PC-3 (cell line): ENCODE data around the gene TXLNG. TPM values are rescaled to one million over a fixed set of nuclear protein-coding genes. Genes with fewer than 3 reads are reported as not detected.

Experiments
- ATAC-seq: fragments of 200-7000 bp; cut with Tn5 transposase; 2 replicates; pipeline ENCODE4 v1.9.1; 2020; ENCODE audit warnings: mild to moderate bottlenecking, moderate library complexity
- BruUV-seq: library from RNA; stranded (reverse); fragments of 400-500 nt; replicated peaks from 2 replicates; lab custom pipeline; 2021; lab: Mats Ljungman, UMichigan
- CTCF ChIA-PET: fragments of 300-600 bp; sonication (Branson Sonifier 250); formaldehyde crosslinking; loops from one replicate; lab custom pipeline; 2022; ENCODE audit warnings: antibody characterized with exemption; lab: Charles Lee
- POLR2A ChIA-PET: fragments of 300-600 bp; sonication (Branson Sonifier 250); formaldehyde crosslinking; loops from one replicate; lab custom pipeline; 2022; ENCODE audit warnings: antibody characterized with exemption; ENCODE audit not compliant: unreplicated experiment; lab: Charles Lee
- DNase-seq: peaks from one replicate; pipeline ENCODE4 v3.0.0-alpha.2; 2015
- H2AFZ ChIP-seq: fragments of 300-600 bp; sonication (generic); 2 replicates; pipeline ENCODE4 v1.6.0; 2016; ENCODE audit warnings: antibody characterized with exemption, low read length
- H3F3A ChIP-seq: fragments of 300-600 bp; sonication (generic); one replicate; pipeline ENCODE4 v1.6.0; 2017; ENCODE audit warnings: antibody characterized with exemption, low read length, control low read depth, mild to moderate bottlenecking; ENCODE audit not compliant: unreplicated experiment
- H3K27ac ChIP-seq: fragments of 300-600 bp; sonication (generic); 2 replicates; pipeline ENCODE4 v1.5.1; 2016; ENCODE audit warnings: mild to moderate bottlenecking, low read length
- H3K27me3 ChIP-seq: fragments of 300-600 bp; sonication (generic); 2 replicates; pipeline ENCODE4 v1.6.1; 2016; ENCODE audit warnings: low read length, mixed read lengths
- H3K36me3 ChIP-seq: fragments of 300-600 bp; sonication (generic); 2 replicates; pipeline ENCODE4 v1.6.1; 2016; ENCODE audit warnings: low read depth, mixed run types, low read length, mixed read lengths
- H3K4me1 ChIP-seq: fragments of 300-600 bp; sonication (generic); 2 replicates; pipeline ENCODE4 v1.5.1; 2016; ENCODE audit warnings: low read length; ENCODE audit not compliant: insufficient read depth
- H3K4me2 ChIP-seq: fragments of 300-600 bp; sonication (generic); 2 replicates; pipeline ENCODE4 v1.6.0; 2016; ENCODE audit warnings: low read length
- H3K4me3 ChIP-seq: fragments of 300-600 bp; sonication (generic); 2 replicates; pipeline ENCODE4 v1.5.1; 2016; ENCODE audit warnings: mild to moderate bottlenecking, low read length, mixed read lengths
- H3K79me2 ChIP-seq: fragments of 300-600 bp; sonication (generic); 2 replicates; pipeline ENCODE4 v1.6.1; 2017; ENCODE audit warnings: low read length, mixed read lengths
- H3K9ac ChIP-seq: fragments of 300-600 bp; sonication (generic); 2 replicates; pipeline ENCODE4 v1.6.0; 2016; ENCODE audit warnings: mild to moderate bottlenecking, low read length
- H3K9me2 ChIP-seq: fragments of 300-600 bp; sonication (generic); replicated peaks from 2 replicates; pipeline ENCODE4 v1.6.1; 2016; ENCODE audit warnings: mixed run types, low read length, mixed read lengths
- H3K9me3 ChIP-seq: fragments of 300-600 bp; sonication (generic); 2 replicates; pipeline ENCODE4 v1.6.1; 2016; ENCODE audit warnings: low read length, mixed read lengths
- H4K20me1 ChIP-seq: fragments of 300-600 bp; sonication (generic); 2 replicates; pipeline ENCODE4 v1.6.1; 2016; ENCODE audit warnings: low read length, mixed read lengths
- CTCF ChIP-seq: fragments of 300-600 bp; sonication (generic); conservative IDR thresholded peaks from 2 replicates; pipeline ENCODE4 v1.5.1; 2017; ENCODE audit warnings: antibody characterized with exemption, low read depth, mild to moderate bottlenecking, low read length
- EZH2 ChIP-seq: fragments of 300-600 bp; sonication (generic); IDR thresholded peaks from one replicate; pipeline ENCODE4 v1.6.1; 2017; ENCODE audit warnings: antibody characterized with exemption, mild to moderate bottlenecking, low read length; ENCODE audit not compliant: unreplicated experiment
- EZH2phosphoT487 ChIP-seq: fragments of 300-600 bp; sonication (generic); IDR thresholded peaks from 2 replicates; pipeline ENCODE4 v1.6.1; 2018; ENCODE audit warnings: mild to moderate bottlenecking, antibody characterized with exemption, low read length, borderline replicate concordance
- intact Hi-C: fragments of 100-400 bp; cut with micrococcal nuclease; formaldehyde crosslinking; loops from 2 replicates; pipeline ENCODE4 v1.9.0; 2023
- total RNA-seq: library from RNA; depleted of rRNA; stranded (reverse); fragments of >200 nt; gene quantifications from 2 replicates; pipeline ENCODE4 v1.2.3, GENCODE V29; 2014

Gene TXLNG
- total RNA-seq, 1 experiment from 2014 or later = 17.1 TPM

- no peak overlapping the region for H2AFZ ChIP-seq
- intact Hi-C loops = no loop called here
- H3F3A ChIP-seq = no peaks in the 10 kb centered on the region
- no peak overlapping the region for H3K9ac ChIP-seq
- peaks cover 23% of the 10 kb centered on the region; the same call in 1 of the 2 replicates for H4K20me1 ChIP-seq
- POLR2A ChIA-PET = interaction anchor here (0.5 kb wide), 1 partner anchor 21 kb away, joined by 8 read pairs; no protein-coding TSS in a partner anchor
- no peaks in the 10 kb centered on the region for H3K27me3 ChIP-seq
- CTCF ChIA-PET = no interaction called here
- H3K4me1 ChIP-seq = peaks cover 10% of the 10 kb centered on the region
- DNase-seq = peak; percentile 54
- H3K36me3 ChIP-seq = peaks cover 13% of the 10 kb centered on the region
- H3K9me3 ChIP-seq = no peaks in the 10 kb centered on the region
- no TSS peak for BruUV-seq
- H3K27ac ChIP-seq = no peak overlapping the region
- H3K4me3 ChIP-seq = no peak overlapping the region
- peaks cover 83% of the 10 kb centered on the region for H3K79me2 ChIP-seq
- ATAC-seq = peak; percentile 62
- H3K4me2 ChIP-seq = peak overlapping the region; percentile 27
- no peak for TF ChIP-seq EZH2phosphoT487
- no peaks in the 10 kb centered on the region for H3K9me2 ChIP-seq
These were observed 21.8 kb downstream of the TXLNG start for GRCh38 chrX:16807976-16808542.

- H3K27ac ChIP-seq = no peak overlapping the region
- H3K4me1 ChIP-seq = no peaks in the 10 kb centered on the region
- H3K79me2 ChIP-seq = peaks cover 40% of the 10 kb centered on the region
- ATAC-seq (no peak), DNase-seq (no peak)
- TF ChIP-seq CTCF (no peak), EZH2phosphoT487 (no peak), EZH2 (no peak)
- no peak overlapping the region for H3K4me3 ChIP-seq
- intact Hi-C loops = no loop called here
- H3K36me3 ChIP-seq = peaks cover 17% of the 10 kb centered on the region
- no peaks in the 10 kb centered on the region for H3K27me3 ChIP-seq
- H2AFZ ChIP-seq = no peak overlapping the region
- ChIA-PET CTCF (no interaction called here), POLR2A (no interaction called here)
- no peaks in the 10 kb centered on the region for H3F3A ChIP-seq
- H3K9me2 ChIP-seq = no peaks in the 10 kb centered on the region
- H3K4me2 ChIP-seq = no peak overlapping the region
- BruUV-seq = no TSS peak
- no peaks in the 10 kb centered on the region for H3K9me3 ChIP-seq
- no peak overlapping the region for H3K9ac ChIP-seq
- H4K20me1 ChIP-seq = 0 out of 2 replicates have a peak, but pooled peaks cover 4% of the 10 kb centered on the region
These were observed 28.3 kb downstream of the TXLNG start for GRCh38 chrX:16814597-16814996.

- H3K9me3 ChIP-seq = no peaks in the 10 kb centered on the region
- POLR2A ChIA-PET = interaction anchor here (0.6 kb wide), 2 partner anchors 51 to 917 kb away, joined by 3 read pairs; partner anchors contain the start of gene RBBP7
- H3K4me1 ChIP-seq = peaks cover 14% of the 10 kb centered on the region
- intact Hi-C loops = no loop called here
- H3K4me3 ChIP-seq = no peak overlapping the region
- no peaks in the 10 kb centered on the region for H3F3A ChIP-seq
- H3K9me2 ChIP-seq = no peaks in the 10 kb centered on the region
- no peak for TF ChIP-seq CTCF
- no peak for TF ChIP-seq EZH2
- no peak for TF ChIP-seq EZH2phosphoT487
- 0 out of 2 replicates have a peak, but pooled peaks have one; percentile 16 for ATAC-seq
- H3K27me3 ChIP-seq = no peaks in the 10 kb centered on the region
- no peak overlapping the region for H3K27ac ChIP-seq
- H2AFZ ChIP-seq = no peak overlapping the region
- H3K9ac ChIP-seq = no peak overlapping the region
- H3K79me2 ChIP-seq = peaks cover 18% of the 10 kb centered on the region; the same call in 1 of the 2 replicates
- CTCF ChIA-PET = no interaction called here
- H3K4me2 ChIP-seq = no peak overlapping the region
- H3K36me3 ChIP-seq = peaks cover 18% of the 10 kb centered on the region; the same call in 1 of the 2 replicates
- no peak for DNase-seq
- no peaks in the 10 kb centered on the region for H4K20me1 ChIP-seq
- no TSS peak for BruUV-seq
These were observed 33.4 kb downstream of the TXLNG start for GRCh38 chrX:16819634-16820033.
